Prostate gland (tissue), 2 donors: ENCODE data around the gene MMP15.

ENCODE experiments used
- POLR2A ChIP-seq: fragments of 450-650 bp; IDR thresholded peaks from one replicate; pipeline ENCODE4 v1.6.1; 2016; ENCODE audit warnings: antibody characterized with exemption, mild to moderate bottlenecking
- POLR2AphosphoS5 ChIP-seq: sonication (generic); formaldehyde crosslinking; IDR thresholded peaks from one replicate; pipeline ENCODE4 v1.6.1; 2017; ENCODE audit warnings: antibody characterized with exemption
- TF ChIP-seq, protein P1 (sequence below), 4 experiments: fragments of 200-600 bp in 2 of 4; fragments of 450-650 bp in 2 of 4; sonication (generic) in 2 of 4; IDR thresholded peaks; 1 replicate in 3 of 4; 2 replicates in 1 of 4; pipeline ENCODE4 v1.5.1; 2016 to 2019; ENCODE audit warnings: antibody characterized with exemption in 4 of 4, mild to moderate bottlenecking in 2 of 4, moderate library complexity in 2 of 4

DNA sequence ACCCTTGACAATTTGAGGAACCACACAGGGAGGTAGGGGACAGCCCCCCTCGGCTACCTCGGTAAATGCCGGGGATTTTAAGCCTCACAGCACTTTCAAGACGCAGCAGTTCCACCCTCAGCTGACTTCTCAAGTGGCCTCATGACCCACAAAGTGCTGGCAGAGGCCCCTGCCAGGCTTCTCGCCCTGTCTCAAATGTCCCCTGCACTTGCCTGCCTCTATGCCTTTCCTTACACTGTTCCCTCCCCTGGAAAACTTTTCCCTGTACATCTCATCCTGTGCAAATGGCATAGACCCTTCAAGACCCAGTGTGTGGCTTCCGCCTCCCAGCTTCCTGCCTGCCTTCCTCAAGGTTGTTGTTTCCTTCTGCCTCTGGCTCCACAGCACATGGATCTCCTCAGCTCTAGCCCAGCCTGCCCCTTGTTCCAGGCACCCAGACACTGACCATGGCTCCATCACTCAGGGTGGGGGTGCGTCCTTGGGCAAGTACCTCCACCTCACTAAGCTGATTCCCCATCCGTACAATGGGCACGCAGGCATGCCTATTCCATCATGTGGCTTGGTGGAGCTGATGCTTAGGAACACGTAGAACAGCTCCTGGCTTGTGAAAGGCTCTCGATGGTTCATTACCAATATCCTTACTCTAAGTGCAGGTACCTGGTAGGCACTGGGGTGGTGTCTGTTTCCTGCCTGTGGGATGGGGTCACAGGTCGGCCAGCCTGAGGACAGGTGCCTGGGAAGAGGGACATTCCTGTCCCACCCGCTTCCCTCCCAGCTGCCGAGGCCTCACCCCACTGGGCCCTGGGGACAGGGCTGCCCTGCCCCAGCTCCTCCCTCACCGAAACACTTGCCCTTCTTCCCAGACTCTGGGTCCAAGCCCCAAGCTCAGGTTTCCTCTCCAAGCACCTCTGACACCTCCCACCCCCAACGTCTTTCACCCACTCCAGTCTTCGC is 24.0 kb downstream of the MMP15 start:
- TF ChIP-seq, protein P1, sequence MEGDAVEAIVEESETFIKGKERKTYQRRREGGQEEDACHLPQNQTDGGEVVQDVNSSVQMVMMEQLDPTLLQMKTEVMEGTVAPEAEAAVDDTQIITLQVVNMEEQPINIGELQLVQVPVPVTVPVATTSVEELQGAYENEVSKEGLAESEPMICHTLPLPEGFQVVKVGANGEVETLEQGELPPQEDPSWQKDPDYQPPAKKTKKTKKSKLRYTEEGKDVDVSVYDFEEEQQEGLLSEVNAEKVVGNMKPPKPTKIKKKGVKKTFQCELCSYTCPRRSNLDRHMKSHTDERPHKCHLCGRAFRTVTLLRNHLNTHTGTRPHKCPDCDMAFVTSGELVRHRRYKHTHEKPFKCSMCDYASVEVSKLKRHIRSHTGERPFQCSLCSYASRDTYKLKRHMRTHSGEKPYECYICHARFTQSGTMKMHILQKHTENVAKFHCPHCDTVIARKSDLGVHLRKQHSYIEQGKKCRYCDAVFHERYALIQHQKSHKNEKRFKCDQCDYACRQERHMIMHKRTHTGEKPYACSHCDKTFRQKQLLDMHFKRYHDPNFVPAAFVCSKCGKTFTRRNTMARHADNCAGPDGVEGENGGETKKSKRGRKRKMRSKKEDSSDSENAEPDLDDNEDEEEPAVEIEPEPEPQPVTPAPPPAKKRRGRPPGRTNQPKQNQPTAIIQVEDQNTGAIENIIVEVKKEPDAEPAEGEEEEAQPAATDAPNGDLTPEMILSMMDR (IDR thresholded peaks at IDR 0.05) = no peak
- no peak for TF ChIP-seq POLR2A
- no peak for TF ChIP-seq POLR2AphosphoS5
